ENCODE data around the gene GRIK2.

The GRIK2 gene

GRCh38 chr6:102022803-102023202 is 629.3 kb downstream of the GRIK2 start:
- H3K4me3 ChIP-seq (replicated peaks; ENCODE audit: low read depth, low read length), result no peak overlapping the region
- TF ChIP-seq CTCF (IDR thresholded peaks at IDR 0.05; ENCODE audit: low read length, missing control alignments), result no peak
- DNase-seq (ENCODE audit: low read depth), result no peak

- no peak overlapping the region for H3K4me3 ChIP-seq (replicated peaks; ENCODE audit: low read depth, low read length)
- no peak for DNase-seq (ENCODE audit: low read depth)
- TF ChIP-seq CTCF (IDR thresholded peaks at IDR 0.05; ENCODE audit: low read length, missing control alignments), result no peak
Measured at GRCh38 chr6:102023977-102024657, 630.6 kb downstream of the GRIK2 start.

- H3K4me3 ChIP-seq (replicated peaks; ENCODE audit: low read depth, low read length), result no peak overlapping the region
- DNase-seq (ENCODE audit: low read depth), result no peak
- no peak for TF ChIP-seq CTCF (IDR thresholded peaks at IDR 0.05; ENCODE audit: low read length, missing control alignments)
Measured at GRCh38 chr6:102026649-102027048, 633.1 kb downstream of the GRIK2 start.

GRCh38 chr6:102028176-102028575 is 634.7 kb downstream of the GRIK2 start:
- no peak for DNase-seq (ENCODE audit: low read depth)
- TF ChIP-seq CTCF (IDR thresholded peaks at IDR 0.05; ENCODE audit: low read length, missing control alignments), result no peak
- no peak overlapping the region for H3K4me3 ChIP-seq (replicated peaks; ENCODE audit: low read depth, low read length)

GRCh38 chr6:102038964-102039363 is 645.5 kb downstream of the GRIK2 start:
- H3K4me3 ChIP-seq (replicated peaks; ENCODE audit: low read depth, low read length), result no peak overlapping the region
- TF ChIP-seq CTCF (IDR thresholded peaks at IDR 0.05; ENCODE audit: low read length, missing control alignments), result no peak
- DNase-seq (ENCODE audit: low read depth), result no peak

- H3K4me3 ChIP-seq (replicated peaks; ENCODE audit: low read depth, low read length), result no peak overlapping the region
- DNase-seq (ENCODE audit: low read depth), result no peak
- TF ChIP-seq CTCF (IDR thresholded peaks at IDR 0.05; ENCODE audit: low read length, missing control alignments), result no peak
Measured at GRCh38 chr6:102039441-102039840, 645.9 kb downstream of the GRIK2 start.

- DNase-seq (ENCODE audit: low read depth), result no peak
- TF ChIP-seq CTCF (IDR thresholded peaks at IDR 0.05; ENCODE audit: low read length, missing control alignments), result no peak
- H3K4me3 ChIP-seq (replicated peaks; ENCODE audit: low read depth, low read length), result no peak overlapping the region
Measured at GRCh38 chr6:102051001-102051400, 657.5 kb downstream of the GRIK2 start.

Measured in fibroblast of pulmonary artery (primary cell).